ENCODE measurements around the gene SPSB2.
"Not testable (repeated sequence)": the region's sequence is repeated elsewhere in the genome, so short reads cannot be mapped to it uniquely, and the experiment has no call there.

Gene SPSB2

GRCh38 chr12:6899837-6900519 lies 26.9 kb upstream of the SPSB2 start:
- TF ChIP-seq CTCF (IDR thresholded peaks at IDR 0.05; ENCODE audit: control extremely low read depth, extremely low read depth, low read depth, missing control alignments), result no peak
- ChIA-PET CTCF (interaction anchor here (1.0 to 2.2 kb wide), 6 partner anchors 9 to 65 kb away, joined by 3 to 10 read pairs (median 6); partner anchors contain the start of genes SPSB2 and TPI1), POLR2A (no interaction called here)
- no peak for DNase-seq (ENCODE audit: extremely low spot score)

- CTCF ChIA-PET, result interaction anchor here (1.3 to 2.2 kb wide), 5 partner anchors 8 to 31 kb away, joined by 3 to 10 read pairs (median 7); partner anchors contain the start of genes SPSB2 and TPI1
- POLR2A ChIA-PET, result no interaction called here
- no peak for DNase-seq (ENCODE audit: extremely low spot score)
- TF ChIP-seq CTCF (IDR thresholded peaks at IDR 0.05; ENCODE audit: control extremely low read depth, extremely low read depth, low read depth, missing control alignments), result no peak
Observed at GRCh38 chr12:6899427-6899826, 26.3 kb upstream of the SPSB2 start.

- TF ChIP-seq CTCF (IDR thresholded peaks at IDR 0.05; ENCODE audit: control extremely low read depth, extremely low read depth, low read depth, missing control alignments), result no peak
- POLR2A ChIA-PET, result no interaction called here
- CTCF ChIA-PET, result interaction anchor here (1.1 to 2.2 kb wide), 4 partner anchors 12 to 54 kb away, joined by 3 to 10 read pairs (median 4); partner anchors contain the start of genes ENO2, PTPN6 and SPSB2
- no peak for DNase-seq (ENCODE audit: extremely low spot score)
Observed at GRCh38 chr12:6896846-6897435, 23.8 kb upstream of the SPSB2 start.

GRCh38 chr12:6894321-6894720 lies 21.2 kb upstream of the SPSB2 start:
- CTCF ChIA-PET, result interaction anchor here (0.8 to 1.4 kb wide), 4 partner anchors 16 to 64 kb away, joined by 3 to 7 read pairs (median 3); partner anchors contain the start of gene SPSB2
- DNase-seq (ENCODE audit: extremely low spot score), result no peak

GRCh38 chr12:6892683-6893082 lies 19.6 kb upstream of the SPSB2 start:
- ChIA-PET CTCF (interaction anchor here (1.6 to 2.9 kb wide), 5 partner anchors 10 to 32 kb away, joined by 8 to 50 read pairs (median 23); partner anchors contain the start of genes LRRC23 and SPSB2), POLR2A (interaction anchor here (0.6 kb wide), 1 partner anchor 32 kb away, joined by 3 read pairs; no protein-coding TSS in a partner anchor)
- DNase-seq (ENCODE audit: extremely low spot score), result not testable (repeated sequence)

More at GRCh38 chr12:6894321-6894720, 21.2 kb upstream of the SPSB2 start:
- TF ChIP-seq CTCF (IDR thresholded peaks at IDR 0.05; ENCODE audit: control extremely low read depth, extremely low read depth, low read depth, missing control alignments), result no peak
- POLR2A ChIA-PET, result no interaction called here

GRCh38 chr12:6891646-6892001 lies 18.5 kb upstream of the SPSB2 start:
- TF ChIP-seq CTCF (IDR thresholded peaks at IDR 0.05; ENCODE audit: control extremely low read depth, extremely low read depth, low read depth, missing control alignments), result no peak
- CTCF ChIA-PET, result interaction anchor here (1.0 to 2.9 kb wide), 37 partner anchors 8 to 328 kb away, joined by 3 to 50 read pairs (median 4); partner anchors contain the start of genes C1RL, CDCA3, ENO2 and LRRC23
- no peak for DNase-seq (ENCODE audit: extremely low spot score)
- POLR2A ChIA-PET, result interaction anchor here (0.8 to 1.8 kb wide), 12 partner anchors 11 to 421 kb away, joined by 3 to 21 read pairs (median 5); partner anchors contain the start of genes C12orf57, CDCA3, ENO2 and RNU7-1
